ENCODE data around the gene VGLL4.

DNA sequence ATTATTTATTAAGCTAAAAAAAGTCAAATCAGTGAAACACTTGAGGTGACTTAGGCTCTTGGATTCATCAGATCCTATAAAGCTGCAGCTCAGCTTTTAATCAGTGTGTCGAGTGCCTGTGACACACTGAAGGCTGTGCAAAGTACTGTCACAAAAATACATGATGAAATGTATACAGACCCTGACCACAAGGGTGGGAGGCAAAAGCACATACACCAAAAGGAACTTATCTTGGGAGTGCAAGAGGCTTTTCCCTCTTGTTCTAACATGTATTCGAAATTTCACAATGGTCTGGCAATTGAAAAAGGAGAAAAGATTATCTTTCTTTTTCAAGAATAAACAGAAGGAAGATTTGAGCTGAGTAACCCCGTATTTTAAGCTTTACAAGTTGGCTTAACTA lies 35.9 kb downstream of the VGLL4 start:
- no peak for TF ChIP-seq EP300 (IDR thresholded peaks at IDR 0.05)
- TF ChIP-seq, protein P1, sequence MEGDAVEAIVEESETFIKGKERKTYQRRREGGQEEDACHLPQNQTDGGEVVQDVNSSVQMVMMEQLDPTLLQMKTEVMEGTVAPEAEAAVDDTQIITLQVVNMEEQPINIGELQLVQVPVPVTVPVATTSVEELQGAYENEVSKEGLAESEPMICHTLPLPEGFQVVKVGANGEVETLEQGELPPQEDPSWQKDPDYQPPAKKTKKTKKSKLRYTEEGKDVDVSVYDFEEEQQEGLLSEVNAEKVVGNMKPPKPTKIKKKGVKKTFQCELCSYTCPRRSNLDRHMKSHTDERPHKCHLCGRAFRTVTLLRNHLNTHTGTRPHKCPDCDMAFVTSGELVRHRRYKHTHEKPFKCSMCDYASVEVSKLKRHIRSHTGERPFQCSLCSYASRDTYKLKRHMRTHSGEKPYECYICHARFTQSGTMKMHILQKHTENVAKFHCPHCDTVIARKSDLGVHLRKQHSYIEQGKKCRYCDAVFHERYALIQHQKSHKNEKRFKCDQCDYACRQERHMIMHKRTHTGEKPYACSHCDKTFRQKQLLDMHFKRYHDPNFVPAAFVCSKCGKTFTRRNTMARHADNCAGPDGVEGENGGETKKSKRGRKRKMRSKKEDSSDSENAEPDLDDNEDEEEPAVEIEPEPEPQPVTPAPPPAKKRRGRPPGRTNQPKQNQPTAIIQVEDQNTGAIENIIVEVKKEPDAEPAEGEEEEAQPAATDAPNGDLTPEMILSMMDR (IDR thresholded peaks at IDR 0.05): no peak
- TF ChIP-seq POLR2A (IDR thresholded peaks at IDR 0.05): no peak
- TF ChIP-seq POLR2AphosphoS5 (IDR thresholded peaks at IDR 0.05): no peak
